IPS-15b (cell line): ENCODE results near the gene MST1.

Experiments used
- H3K27me3 ChIP-seq: one replicate; pipeline ENCODE4 v1.6.1; 2013; ENCODE audit warnings: low read length; ENCODE audit not compliant: control insufficient read depth, insufficient read depth
- H3K36me3 ChIP-seq: one replicate; pipeline ENCODE4 v1.6.1; 2013; ENCODE audit warnings: low read length; ENCODE audit not compliant: control insufficient read depth, insufficient read depth
- H3K4me1 ChIP-seq: one replicate; pipeline ENCODE4 v1.6.1; 2013; ENCODE audit warnings: mild to moderate bottlenecking, low read length; ENCODE audit not compliant: control insufficient read depth, insufficient read depth
- H3K4me3 ChIP-seq: one replicate; pipeline ENCODE4 v1.5.1; 2013; ENCODE audit warnings: low read depth, low read length
- H3K9ac ChIP-seq: one replicate; pipeline ENCODE4 v1.6.1; 2013; ENCODE audit warnings: low read depth, mild to moderate bottlenecking, low read length
- H3K9me3 ChIP-seq: one replicate; pipeline ENCODE4 v1.6.1; 2013; ENCODE audit warnings: mild to moderate bottlenecking, low read length; ENCODE audit not compliant: control insufficient read depth, insufficient read depth

Gene MST1

GRCh38 chr3:49656541-49657112, 32.6 kb downstream of the MST1 start:
- no peak overlapping the region for H3K9ac ChIP-seq

DNA sequence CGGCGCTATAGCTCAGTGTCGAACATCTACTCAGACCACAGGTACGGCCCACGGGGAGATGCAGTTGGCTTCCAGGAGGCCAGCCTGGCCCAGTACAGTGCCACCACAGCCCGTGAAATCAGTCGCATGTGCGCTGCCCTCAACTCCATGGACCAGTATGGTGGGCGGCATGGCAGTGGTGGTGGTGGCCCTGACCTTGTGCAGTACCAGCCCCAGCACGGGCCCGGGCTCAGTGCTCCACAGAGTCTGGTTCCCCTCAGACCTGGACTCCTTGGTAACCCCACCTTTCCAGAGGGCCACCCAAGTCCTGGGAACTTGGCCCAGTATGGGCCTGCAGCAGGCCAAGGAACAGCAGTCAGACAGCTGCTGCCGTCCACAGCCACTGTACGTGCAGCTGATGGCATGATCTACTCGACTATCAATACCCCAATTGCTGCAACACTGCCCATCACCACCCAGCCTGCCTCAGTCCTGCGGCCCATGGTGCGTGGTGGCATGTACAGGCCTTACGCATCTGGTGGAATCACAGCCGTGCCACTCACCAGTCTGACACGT, 33.5 kb downstream of the MST1 start:
- Histone ChIP-seq H3K27me3 (no peaks in the 10 kb centered on the region), H3K4me1 (no peaks in the 10 kb centered on the region), H3K9ac (no peak overlapping the region), H3K4me3 (no peak overlapping the region), H3K9me3 (no peaks in the 10 kb centered on the region), H3K36me3 (no peaks in the 10 kb centered on the region)

More at GRCh38 chr3:49656541-49657112, 32.6 kb downstream of the MST1 start:
- Histone ChIP-seq H3K27me3 (no peaks in the 10 kb centered on the region), H3K9me3 (no peaks in the 10 kb centered on the region), H3K36me3 (no peaks in the 10 kb centered on the region), H3K4me1 (no peaks in the 10 kb centered on the region), H3K4me3 (no peak overlapping the region)

DNA sequence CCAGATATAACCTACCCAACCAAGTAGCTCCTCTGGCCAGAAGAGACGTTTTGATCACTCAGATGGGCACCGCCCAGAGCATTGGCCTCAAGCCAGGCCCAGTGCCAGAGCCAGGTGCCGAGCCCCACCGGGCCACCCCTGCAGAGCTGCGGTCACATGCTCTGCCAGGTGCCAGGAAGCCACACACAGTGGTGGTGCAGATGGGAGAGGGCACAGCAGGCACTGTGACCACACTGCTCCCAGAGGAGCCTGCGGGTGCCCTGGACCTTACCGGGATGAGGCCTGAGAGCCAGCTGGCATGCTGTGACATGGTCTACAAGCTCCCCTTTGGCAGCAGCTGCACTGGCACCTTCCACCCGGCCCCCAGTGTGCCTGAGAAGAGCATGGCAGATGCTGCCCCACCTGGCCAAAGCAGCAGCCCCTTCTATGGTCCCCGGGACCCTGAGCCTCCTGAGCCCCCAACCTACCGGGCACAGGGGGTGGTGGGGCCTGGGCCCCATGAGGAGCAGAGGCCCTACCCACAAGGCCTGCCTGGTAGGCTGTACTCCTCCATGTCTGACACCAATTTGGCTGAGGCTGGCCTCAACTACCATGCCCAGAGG, 34.2 kb downstream of the MST1 start:
- Histone ChIP-seq H3K4me3 (no peak overlapping the region), H3K9ac (no peak overlapping the region), H3K27me3 (no peaks in the 10 kb centered on the region), H3K9me3 (no peaks in the 10 kb centered on the region), H3K36me3 (no peaks in the 10 kb centered on the region), H3K4me1 (no peaks in the 10 kb centered on the region)

DNA sequence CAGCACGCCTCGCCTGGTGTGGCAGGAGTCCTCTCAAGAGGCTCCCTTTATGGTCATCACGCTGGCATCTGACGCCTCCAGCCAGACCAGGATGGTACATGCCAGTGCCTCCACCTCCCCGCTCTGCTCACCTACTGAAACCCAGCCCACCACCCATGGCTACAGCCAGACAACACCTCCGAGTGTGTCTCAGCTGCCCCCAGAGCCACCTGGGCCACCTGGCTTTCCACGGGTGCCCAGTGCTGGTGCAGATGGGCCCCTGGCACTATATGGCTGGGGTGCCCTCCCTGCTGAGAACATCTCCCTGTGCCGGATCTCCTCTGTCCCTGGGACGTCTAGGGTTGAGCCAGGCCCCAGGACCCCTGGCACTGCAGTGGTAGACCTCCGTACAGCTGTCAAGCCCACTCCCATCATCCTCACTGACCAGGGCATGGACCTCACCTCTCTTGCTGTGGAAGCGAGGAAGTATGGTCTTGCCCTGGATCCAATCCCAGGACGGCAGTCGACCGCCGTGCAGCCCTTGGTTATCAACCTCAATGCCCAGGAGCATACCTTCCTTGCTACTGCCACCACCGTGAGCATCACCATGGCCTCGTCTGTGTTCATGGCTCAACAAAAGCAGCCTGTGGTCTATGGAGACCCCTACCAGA, 35.0 kb downstream of the MST1 start:
- Histone ChIP-seq H3K9me3 (no peaks in the 10 kb centered on the region), H3K4me3 (no peak overlapping the region), H3K9ac (no peak overlapping the region), H3K27me3 (no peaks in the 10 kb centered on the region), H3K4me1 (no peaks in the 10 kb centered on the region), H3K36me3 (no peaks in the 10 kb centered on the region)

DNA sequence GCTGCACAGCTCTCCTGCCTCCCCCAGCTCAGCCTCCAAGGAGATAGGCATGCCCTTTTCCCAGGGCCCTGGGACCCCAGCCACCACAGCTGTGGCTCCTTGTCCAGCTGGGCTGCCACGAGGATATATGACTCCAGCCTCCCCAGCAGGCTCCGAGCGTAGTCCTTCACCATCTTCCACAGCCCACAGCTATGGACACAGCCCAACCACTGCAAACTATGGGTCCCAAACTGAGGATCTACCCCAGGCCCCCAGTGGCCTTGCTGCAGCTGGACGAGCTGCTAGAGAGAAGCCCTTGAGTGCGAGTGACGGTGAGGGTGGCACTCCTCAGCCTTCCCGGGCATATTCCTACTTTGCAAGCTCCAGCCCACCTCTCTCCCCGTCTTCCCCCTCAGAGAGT, 35.7 kb downstream of the MST1 start:
- Histone ChIP-seq H3K36me3 (no peaks in the 10 kb centered on the region), H3K4me3 (no peak overlapping the region), H3K9me3 (no peaks in the 10 kb centered on the region), H3K27me3 (no peaks in the 10 kb centered on the region), H3K4me1 (no peaks in the 10 kb centered on the region), H3K9ac (no peak overlapping the region)

GRCh38 chr3:49652903-49653415, 36.3 kb downstream of the MST1 start:
- Histone ChIP-seq H3K4me1 (no peaks in the 10 kb centered on the region), H3K9ac (no peak overlapping the region), H3K9me3 (no peaks in the 10 kb centered on the region), H3K4me3 (no peak overlapping the region), H3K27me3 (no peaks in the 10 kb centered on the region), H3K36me3 (no peaks in the 10 kb centered on the region)

GRCh38 chr3:49652218-49652902, 36.9 kb downstream of the MST1 start:
- no peaks in the 10 kb centered on the region for H3K27me3 ChIP-seq
- no peak overlapping the region for H3K4me3 ChIP-seq
- no peaks in the 10 kb centered on the region for H3K4me1 ChIP-seq
- H3K36me3 ChIP-seq = no peaks in the 10 kb centered on the region
- H3K9ac ChIP-seq = no peak overlapping the region
- H3K9me3 ChIP-seq = no peaks in the 10 kb centered on the region

DNA sequence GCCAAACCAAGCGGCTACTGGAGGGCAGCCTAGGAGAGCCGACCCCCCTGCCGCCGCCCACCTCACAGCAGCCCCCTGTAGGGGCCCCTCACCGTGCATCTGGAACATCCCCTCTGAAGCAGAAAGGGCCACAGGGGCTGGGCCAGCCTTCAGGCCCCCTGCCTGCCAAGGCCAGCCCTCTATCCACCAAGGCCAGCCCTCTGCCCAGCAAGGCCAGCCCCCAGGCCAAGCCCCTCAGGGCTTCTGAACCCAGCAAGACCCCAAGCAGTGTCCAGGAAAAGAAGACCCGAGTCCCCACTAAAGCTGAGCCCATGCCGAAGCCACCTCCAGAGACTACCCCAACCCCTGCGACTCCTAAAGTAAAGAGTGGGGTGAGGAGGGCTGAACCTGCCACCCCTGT, 38.6 kb downstream of the MST1 start:
- H3K9me3 ChIP-seq = no peaks in the 10 kb centered on the region
- no peaks in the 10 kb centered on the region for H3K4me1 ChIP-seq
- H3K27me3 ChIP-seq = no peaks in the 10 kb centered on the region
- no peak overlapping the region for H3K4me3 ChIP-seq
- H3K9ac ChIP-seq = no peak overlapping the region
- no peaks in the 10 kb centered on the region for H3K36me3 ChIP-seq

DNA sequence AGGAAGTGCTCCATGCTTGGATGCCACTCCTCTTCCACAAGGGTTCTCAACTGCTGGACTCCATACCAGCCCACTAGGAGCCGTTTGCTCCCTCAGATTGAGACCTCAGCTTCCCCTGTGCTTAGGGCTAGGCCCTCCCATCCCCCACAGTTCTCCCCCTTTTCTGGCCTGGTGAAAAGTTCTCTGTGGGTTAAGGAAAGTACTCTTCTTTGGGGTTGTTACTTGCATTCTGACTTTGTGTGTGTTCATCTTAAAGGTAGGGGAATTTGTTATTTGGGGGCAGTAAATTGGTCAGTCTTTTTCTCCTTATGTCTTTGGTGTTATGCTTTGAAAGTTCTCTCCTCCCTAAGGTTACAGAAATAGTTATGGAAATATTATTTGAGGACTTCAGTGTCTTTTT, 39.1 kb downstream of the MST1 start:
- Histone ChIP-seq H3K9me3 (no peaks in the 10 kb centered on the region), H3K9ac (no peak overlapping the region), H3K4me1 (no peaks in the 10 kb centered on the region), H3K4me3 (no peak overlapping the region), H3K27me3 (no peaks in the 10 kb centered on the region), H3K36me3 (no peaks in the 10 kb centered on the region)

DNA sequence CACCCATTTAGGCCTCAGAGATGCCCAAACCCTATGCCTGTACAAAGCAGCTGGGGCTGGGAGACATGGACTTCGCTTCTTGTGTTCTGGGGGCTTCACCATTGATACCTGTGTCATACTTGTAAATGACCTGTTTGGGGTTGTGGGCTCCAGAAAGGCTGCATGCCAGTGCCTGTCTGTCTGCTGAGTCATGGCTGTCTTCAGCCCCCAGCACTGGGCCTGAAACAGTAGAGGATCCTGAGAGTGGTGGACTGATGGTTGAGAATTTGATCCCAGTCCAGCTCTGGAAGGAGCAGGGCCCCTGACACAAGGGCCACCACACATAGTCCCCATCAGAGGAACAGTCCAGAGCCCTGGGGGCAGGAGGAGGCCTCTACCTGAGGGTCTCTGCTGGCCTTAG, 39.7 kb downstream of the MST1 start:
- Histone ChIP-seq H3K4me1 (no peaks in the 10 kb centered on the region), H3K27me3 (no peaks in the 10 kb centered on the region), H3K36me3 (no peaks in the 10 kb centered on the region), H3K9ac (no peak overlapping the region), H3K9me3 (no peaks in the 10 kb centered on the region), H3K4me3 (no peak overlapping the region)

DNA sequence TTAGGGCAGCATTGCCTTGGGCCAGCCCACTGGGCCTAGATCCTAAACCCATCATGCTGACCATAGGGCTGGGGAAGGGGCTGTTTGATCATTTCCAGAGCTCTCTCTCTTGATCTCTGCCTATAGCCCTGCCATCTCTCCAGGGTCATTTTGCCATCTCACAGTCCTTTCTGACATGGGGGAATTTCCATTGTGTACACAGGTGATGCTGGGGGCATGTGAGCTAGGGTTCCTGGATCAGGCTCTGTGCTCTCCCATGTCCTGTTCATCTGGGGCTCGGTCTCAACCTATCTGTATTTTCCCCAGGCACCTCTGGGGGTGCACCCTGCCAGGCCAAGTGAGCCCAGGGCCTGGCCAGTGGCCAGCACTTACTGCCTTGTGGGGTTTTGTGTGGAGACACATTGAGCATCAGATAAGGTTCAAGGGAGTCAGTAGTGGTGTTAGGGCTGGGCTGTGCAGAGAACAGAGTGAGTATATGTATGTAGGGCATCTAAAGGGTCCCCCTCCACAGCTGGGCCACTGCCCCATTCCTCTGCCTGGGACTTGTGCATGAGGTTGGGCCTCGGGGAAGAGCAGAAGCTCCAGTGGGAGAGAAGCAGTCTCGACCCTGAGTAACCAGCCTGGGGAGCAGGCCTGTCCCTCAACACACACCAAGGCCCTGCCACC, 40.8 kb downstream of the MST1 start:
- Histone ChIP-seq H3K9ac (no peak overlapping the region), H3K27me3 (no peaks in the 10 kb centered on the region), H3K36me3 (no peaks in the 10 kb centered on the region), H3K4me1 (no peaks in the 10 kb centered on the region), H3K4me3 (no peak overlapping the region), H3K9me3 (no peaks in the 10 kb centered on the region)
